Hippocampal formation (tissue), 2 donors: Measurements from ENCODE around the gene TRHDE.

ENCODE experiments used
- DNase-seq, 2 donors: peaks; one replicate each; lab custom pipeline; 2025; lab: John Stamatoyannopoulos, UW

TRHDE gene

DNA sequence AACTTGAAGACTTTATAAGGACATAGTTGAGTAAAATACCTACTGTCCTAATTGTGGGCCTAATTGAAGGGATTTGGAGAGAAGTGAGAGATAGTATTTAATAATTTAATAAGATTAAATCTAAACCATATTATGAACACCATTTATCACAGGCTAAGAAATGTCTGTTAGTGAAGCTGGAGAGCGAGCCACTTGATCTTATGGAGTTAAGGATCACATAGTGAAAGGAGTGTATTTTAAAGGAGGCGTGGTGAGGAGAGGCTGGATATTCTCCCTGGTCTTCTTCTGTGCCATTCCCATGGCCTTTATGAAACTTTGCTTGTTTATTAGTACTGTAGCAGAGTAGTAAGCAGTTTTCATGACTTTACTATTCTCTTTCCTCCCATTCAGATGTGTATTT lies 172.4 kb downstream of the TRHDE start:
- no peak for DNase-seq

GRCh38 chr12:72448089-72448488 lies 175.9 kb downstream of the TRHDE start:
- no peak for DNase-seq

- DNase-seq = no peak
These were observed 176.6 kb downstream of the TRHDE start for GRCh38 chr12:72448805-72449204.

DNA sequence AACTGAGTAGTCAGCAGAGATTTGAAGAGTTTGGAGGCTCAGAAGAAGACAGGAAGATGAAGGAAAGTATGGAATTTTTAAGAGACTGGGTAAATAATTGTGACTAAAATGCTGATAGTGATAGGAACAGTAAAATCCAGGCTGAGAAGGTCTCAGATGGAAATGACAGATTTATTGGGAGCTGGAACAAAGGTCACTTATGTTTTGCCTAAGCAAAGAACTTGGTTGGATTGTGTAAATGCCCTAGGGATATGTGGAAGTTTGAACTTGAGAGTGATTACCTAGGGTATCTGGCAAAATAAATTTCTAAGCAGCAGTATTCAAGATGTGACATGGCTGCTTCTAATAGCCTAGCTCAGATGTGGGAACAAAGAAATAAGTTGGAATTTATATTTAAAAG lies 180.9 kb downstream of the TRHDE start:
- no peak for DNase-seq

- DNase-seq = no peak
These were observed 181.4 kb downstream of the TRHDE start for GRCh38 chr12:72453550-72453949.

GRCh38 chr12:72464471-72464870 lies 192.3 kb downstream of the TRHDE start:
- DNase-seq = no peak

DNA sequence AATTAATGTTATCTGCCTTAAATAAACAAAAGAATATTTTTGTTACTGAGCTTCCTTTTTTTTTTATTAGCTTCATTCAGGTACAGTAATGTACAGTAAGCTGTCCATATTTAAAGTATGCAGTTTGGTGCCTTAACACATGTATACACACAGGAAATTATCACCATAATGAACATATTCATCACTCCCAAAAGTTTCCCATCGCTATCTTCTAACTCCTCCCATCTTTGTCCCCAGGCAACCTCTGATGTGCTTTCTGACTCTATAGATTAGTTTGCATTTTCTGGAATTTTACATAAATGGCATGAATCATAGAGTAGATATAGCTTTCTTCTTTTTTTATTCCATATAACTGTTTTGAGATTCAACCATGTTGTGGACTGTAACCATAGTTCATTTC lies 193.0 kb downstream of the TRHDE start:
- no peak for DNase-seq

DNA sequence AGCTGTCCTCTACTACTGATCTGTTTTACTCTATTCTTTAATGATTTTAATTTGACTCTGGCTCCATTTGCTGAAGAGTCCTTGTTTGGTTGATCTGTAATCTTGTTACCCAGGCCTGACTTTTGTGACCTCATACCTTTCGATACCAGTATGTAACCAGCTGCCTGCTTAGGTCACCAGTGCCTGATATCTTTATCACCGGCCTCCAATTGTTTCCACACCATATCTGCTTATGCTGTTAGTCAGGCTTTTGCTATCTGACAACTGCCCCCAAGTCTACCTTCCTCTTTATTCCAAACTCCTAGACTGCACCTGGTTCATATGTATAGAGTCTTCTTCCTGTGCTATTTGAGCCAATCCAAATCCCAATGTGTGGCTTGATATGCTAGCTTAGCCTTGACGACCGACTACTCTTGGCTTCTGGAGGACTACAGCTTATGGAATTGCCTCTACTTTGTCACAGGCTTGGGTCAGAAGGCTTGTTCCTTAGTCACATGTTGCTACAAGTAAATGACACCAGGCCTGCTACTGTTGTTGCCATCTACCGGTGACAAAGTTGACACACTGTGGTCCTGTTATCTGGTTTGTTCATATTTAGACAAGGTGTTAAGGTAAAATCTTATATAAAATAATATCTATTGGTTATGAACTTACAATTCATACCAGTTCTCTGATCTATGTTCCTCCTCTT lies 193.9 kb downstream of the TRHDE start:
- DNase-seq = no peak

- DNase-seq = no peak
These were observed 195.8 kb downstream of the TRHDE start for GRCh38 chr12:72467985-72468384.

GRCh38 chr12:72468505-72468904 lies 196.3 kb downstream of the TRHDE start:
- no peak for DNase-seq

GRCh38 chr12:72471806-72472205 lies 199.6 kb downstream of the TRHDE start:
- no peak for DNase-seq

GRCh38 chr12:72472350-72472749 lies 200.2 kb downstream of the TRHDE start:
- DNase-seq = no peak

- no peak for DNase-seq
These were observed 204.1 kb downstream of the TRHDE start for GRCh38 chr12:72476301-72476700.

- DNase-seq = no peak
These were observed 213.0 kb downstream of the TRHDE start for GRCh38 chr12:72485017-72485701.

DNA sequence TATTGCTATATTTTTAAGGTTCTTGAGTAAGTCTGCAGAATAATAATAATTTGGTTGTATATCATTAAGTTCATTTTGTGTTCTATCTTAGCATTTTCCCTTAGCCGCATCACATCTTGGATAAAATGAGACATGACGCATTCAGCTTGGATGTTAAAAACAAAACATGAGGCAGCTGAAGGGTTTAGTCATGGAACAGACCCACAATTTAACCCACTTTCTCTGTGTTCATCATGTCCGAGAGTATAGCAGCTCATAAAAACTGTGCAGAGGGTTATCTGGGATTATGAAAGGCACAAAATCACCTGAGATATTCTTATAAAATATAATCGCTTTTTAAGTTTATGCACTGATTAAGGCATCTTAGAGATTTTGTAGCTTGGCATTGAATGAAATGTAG lies 219.3 kb downstream of the TRHDE start:
- no peak for DNase-seq

DNA sequence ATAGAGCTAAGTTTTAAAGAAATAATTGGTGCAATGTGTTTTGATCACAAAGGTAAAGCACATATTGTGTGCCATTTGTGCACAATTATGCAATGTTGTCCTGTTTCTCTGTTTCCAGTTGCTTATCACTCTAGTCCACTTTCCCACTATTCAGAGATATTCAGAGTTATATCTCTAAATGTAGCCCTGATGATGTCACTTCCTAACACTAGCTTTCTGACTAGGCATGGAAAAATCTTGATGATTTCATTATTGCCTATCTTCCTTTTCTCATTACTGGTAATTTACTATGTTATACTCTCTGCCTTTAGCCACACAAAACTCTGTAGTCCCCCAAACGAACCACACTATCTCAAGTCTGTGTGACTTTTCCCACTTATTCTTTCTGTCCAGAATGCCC lies 221.2 kb downstream of the TRHDE start:
- DNase-seq = no peak

- DNase-seq = no peak
These were observed 226.2 kb downstream of the TRHDE start for GRCh38 chr12:72498354-72498753.

- DNase-seq = no peak
These were observed 227.1 kb downstream of the TRHDE start for GRCh38 chr12:72499244-72499643.

- no peak for DNase-seq
These were observed 230.4 kb downstream of the TRHDE start for GRCh38 chr12:72502546-72502945.

DNA sequence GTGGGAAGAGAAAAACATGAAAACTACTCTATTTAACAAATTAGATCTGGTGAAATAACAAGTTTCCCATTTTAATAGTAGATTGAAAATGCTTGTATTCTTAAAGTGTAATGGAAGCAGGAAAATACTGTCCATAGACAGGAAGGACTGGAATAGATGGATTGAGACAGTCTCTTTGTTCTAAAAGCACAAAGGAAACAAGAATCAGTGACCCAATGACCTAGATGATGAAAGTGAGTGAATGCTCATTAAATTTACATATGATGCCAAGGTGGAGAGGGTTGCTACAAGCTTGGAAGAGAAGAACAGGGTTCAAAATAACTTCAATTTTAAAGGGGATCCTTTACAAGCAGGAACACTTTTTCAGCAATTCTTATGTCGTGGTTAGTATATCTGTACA lies 233.1 kb downstream of the TRHDE start:
- DNase-seq = no peak

GRCh38 chr12:72509891-72510290 lies 237.7 kb downstream of the TRHDE start:
- DNase-seq = no peak

GRCh38 chr12:72510772-72511171 lies 238.6 kb downstream of the TRHDE start:
- no peak for DNase-seq

- DNase-seq = no peak
These were observed 239.3 kb downstream of the TRHDE start for GRCh38 chr12:72511498-72511897.

GRCh38 chr12:72511906-72512305 lies 239.7 kb downstream of the TRHDE start:
- no peak for DNase-seq
